ENCODE measurements around the gene FAM149A. TPM values are rescaled to one million over a fixed set of nuclear protein-coding genes. Genes with fewer than 3 reads are reported as not detected.

FAM149A gene
- total RNA-seq, 1 experiment from 2014 or later: 47.7 TPM

GRCh38 chr4:186191200-186192065 is 86.9 kb downstream of the FAM149A start, which contains the start of gene CYP4V2:
Gene CYP4V2 (plus strand): TSS chr4:186191567. CDS start chr4:186191824, 257 bp downstream.
- in situ Hi-C loops (cut with HindIII; ENCODE audit: low pct_unique_long_range_greater_than_20kb, low sequenced_read_pairs): no loop called here
- peak; percentile 89 for DNase-seq (ENCODE audit: low read depth)

DNA sequence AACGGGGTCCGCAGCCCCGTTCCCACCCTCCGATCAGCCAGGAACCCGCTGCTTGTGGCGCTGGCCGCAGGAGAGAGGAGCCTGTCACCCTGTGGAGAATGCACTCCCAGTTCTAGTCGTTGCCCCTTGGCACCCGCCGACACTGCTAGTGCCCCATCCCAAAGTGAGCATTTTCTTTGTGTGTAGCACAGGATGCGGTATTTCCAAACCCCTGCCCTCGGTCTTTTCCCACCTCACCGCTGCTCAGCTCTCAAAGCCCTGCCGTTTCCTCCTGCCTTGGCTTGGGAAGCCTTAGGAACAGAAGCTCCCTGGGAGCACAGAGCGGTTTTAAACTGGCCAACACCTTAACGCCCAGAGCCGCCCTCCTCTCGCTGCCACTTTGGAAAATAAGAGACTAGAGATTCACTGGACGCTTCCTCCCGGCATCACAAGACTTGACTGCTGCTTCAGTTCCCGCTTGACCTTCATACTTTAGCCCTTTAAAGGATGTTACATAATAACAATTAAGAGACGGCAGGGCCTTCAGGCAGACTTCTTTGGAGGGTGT is 87.6 kb downstream of the FAM149A start:
- peak; percentile 52 for DNase-seq (ENCODE audit: low read depth)
- in situ Hi-C loops (cut with HindIII; ENCODE audit: low pct_unique_long_range_greater_than_20kb, low sequenced_read_pairs): no loop called here

DNA sequence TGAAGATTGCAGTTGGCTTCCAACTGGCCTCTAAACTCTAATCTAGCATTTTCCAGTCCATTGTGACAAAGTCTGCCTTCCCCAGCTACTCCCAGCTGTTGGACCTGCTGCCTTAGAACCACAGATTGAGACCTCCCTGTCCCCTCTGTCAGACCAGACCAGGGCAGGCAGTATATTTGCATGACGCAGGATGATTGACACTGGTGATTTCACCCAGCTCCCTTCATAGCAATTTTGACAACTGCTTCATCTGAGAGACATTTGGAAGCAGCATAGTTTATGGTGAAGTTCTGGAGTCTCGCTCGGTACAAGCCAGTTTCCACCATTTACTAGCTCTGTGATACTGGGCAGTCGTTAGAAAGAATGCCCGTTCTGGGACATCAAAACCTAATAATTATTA is 89.3 kb downstream of the FAM149A start:
- in situ Hi-C loops (cut with HindIII; ENCODE audit: low pct_unique_long_range_greater_than_20kb, low sequenced_read_pairs): no loop called here
- no peak for DNase-seq (ENCODE audit: low read depth)

DNA sequence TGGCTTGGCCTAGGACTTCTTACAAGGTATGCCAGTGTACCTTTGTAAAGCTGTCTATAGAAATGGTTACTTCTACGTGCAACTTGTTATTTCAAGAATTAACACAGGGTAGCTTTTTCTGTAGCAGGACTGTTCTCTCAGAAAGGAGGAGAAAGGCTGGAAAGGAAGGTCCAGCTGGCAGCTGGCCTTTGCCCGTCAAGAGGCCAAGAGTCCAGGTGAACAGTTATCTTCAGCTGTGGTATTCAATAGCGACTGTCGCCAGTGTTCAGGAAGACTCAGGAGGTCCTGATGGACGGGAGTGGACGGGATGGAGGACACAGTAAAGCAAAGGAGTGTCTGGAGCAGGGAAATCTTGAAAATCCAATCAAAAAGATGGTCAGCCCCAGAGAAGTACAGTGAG is 91.6 kb downstream of the FAM149A start:
- in situ Hi-C loops (cut with HindIII; ENCODE audit: low pct_unique_long_range_greater_than_20kb, low sequenced_read_pairs): no loop called here
- no peak for DNase-seq (ENCODE audit: low read depth)

DNA sequence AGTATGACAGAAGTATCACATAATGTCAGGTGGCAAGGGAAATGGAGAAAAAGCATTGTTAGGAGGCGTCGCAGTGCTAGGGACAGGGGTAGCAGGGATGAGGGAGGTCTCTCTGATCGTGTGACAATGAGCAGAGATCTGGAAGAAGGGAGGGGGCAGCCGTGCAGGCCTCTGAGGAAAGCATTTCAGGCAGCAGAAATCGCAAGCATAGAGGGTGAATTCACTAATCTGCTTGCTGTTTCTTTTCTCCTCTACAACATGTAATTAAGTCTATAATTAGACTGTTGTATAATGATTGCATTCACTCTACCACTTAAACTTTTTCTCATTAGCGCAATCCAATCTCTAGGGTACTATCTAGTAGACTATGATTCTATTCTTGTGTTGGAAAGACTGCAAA is 96.0 kb downstream of the FAM149A start:
- in situ Hi-C loops (cut with HindIII; ENCODE audit: low pct_unique_long_range_greater_than_20kb, low sequenced_read_pairs): no loop called here

DNA sequence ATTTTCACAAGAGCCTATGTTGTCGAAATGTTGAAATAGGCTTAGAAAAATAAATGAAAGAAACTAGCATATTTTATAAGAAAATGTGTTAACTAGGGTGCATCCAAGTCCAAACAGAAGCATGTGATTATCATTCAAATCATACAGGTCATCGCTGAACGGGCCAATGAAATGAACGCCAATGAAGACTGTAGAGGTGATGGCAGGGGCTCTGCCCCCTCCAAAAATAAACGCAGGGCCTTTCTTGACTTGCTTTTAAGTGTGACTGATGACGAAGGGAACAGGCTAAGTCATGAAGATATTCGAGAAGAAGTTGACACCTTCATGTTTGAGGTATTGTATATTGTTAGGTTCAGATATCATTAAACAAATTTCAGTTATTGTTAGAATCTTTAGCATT is 96.5 kb downstream of the FAM149A start:
- DNase-seq (ENCODE audit: low read depth): no peak
- in situ Hi-C loops (cut with HindIII; ENCODE audit: low pct_unique_long_range_greater_than_20kb, low sequenced_read_pairs): no loop called here

More for the DNA sequence above, 96.0 kb downstream of the FAM149A start:
- DNase-seq (ENCODE audit: low read depth): no peak

DNA sequence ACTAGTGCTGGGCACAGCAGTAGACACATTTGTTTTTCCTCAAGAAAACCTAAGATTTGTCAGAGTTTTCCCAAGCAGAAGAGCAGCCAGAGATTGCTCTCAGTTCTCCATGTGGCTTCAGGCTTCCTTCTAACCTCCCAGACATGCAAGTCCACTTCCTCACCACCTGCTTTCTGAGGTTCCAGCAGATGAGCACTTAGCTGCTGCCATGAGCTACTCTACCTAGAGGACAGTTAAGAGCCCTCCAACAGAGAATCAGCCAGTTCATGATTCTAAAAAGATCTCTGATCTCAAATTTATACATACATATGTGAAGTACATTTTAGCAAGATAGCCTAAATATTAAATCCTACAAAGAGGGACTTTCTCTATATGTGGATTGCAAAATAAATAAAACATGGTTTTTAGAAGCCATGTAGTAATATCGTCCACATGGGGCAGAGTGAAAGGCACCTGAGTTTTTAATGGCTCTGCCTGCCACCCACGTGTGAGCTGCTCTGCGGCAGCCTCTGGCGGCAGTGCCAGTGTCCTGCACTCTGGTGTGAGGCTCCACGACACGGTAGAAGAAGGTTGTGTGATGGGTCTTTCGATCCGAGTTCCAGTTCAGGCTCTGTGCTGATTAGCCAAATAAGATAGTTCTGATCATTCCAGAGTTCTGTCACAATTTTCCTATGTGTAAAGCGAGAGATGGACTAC is 97.2 kb downstream of the FAM149A start:
- in situ Hi-C loops (cut with HindIII; ENCODE audit: low pct_unique_long_range_greater_than_20kb, low sequenced_read_pairs): no loop called here
- DNase-seq (ENCODE audit: low read depth): peak; percentile 25

GRCh38 chr4:186202490-186203140 is 98.1 kb downstream of the FAM149A start:
- DNase-seq (ENCODE audit: low read depth): no peak
- in situ Hi-C loops (cut with HindIII; ENCODE audit: low pct_unique_long_range_greater_than_20kb, low sequenced_read_pairs): no loop called here

- in situ Hi-C loops (cut with HindIII; ENCODE audit: low pct_unique_long_range_greater_than_20kb, low sequenced_read_pairs): no loop called here
- DNase-seq (ENCODE audit: low read depth): no peak
These were observed 98.9 kb downstream of the FAM149A start for GRCh38 chr4:186203406-186203805.

DNA sequence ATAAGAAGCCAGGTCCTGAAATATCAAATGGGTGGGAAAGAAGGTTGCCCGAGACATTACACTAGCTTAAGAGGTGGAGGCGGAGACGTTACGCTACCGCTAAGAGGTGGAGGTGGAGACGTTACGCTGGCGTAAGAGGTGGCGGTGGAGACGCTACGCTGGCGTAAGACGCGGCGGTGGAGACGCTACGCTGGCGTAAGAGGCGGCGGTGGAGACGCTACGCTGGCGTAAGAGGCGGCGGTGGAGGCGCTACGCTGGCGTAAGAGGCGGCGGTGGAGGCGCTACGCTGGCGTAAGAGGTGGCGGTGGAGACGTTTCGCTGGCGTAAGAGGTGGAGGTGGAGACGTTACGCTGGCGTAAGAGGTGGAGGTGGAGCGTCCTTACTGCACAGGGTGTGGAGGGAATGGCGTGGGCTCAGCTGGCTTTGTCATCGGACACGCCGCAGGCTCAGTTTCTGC is 99.6 kb downstream of the FAM149A start:
- DNase-seq (ENCODE audit: low read depth): no peak

DNA sequence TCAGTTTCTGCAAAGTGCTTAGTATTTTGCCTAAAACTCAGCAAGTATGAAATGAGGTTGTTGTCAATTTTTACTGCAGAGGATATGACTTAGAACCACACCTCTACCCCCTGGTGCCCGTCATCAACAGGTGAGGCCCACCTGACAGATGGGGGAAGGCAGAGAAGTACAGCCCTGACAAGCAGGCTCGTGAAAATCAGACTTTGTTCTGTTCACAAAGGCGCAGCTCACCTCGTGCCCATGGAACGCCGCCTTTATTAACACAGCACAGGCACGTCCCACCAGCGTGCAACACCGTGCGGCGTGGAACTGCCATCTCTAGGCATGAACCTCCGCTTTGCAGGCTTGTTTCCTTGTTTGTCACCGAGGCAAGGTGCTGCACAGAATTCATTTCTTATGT is 100.2 kb downstream of the FAM149A start:
- in situ Hi-C loops (cut with HindIII; ENCODE audit: low pct_unique_long_range_greater_than_20kb, low sequenced_read_pairs): no loop called here
- DNase-seq (ENCODE audit: low read depth): no peak

More for the DNA sequence above, 99.6 kb downstream of the FAM149A start:
- in situ Hi-C loops (cut with HindIII; ENCODE audit: low pct_unique_long_range_greater_than_20kb, low sequenced_read_pairs): no loop called here

DNA sequence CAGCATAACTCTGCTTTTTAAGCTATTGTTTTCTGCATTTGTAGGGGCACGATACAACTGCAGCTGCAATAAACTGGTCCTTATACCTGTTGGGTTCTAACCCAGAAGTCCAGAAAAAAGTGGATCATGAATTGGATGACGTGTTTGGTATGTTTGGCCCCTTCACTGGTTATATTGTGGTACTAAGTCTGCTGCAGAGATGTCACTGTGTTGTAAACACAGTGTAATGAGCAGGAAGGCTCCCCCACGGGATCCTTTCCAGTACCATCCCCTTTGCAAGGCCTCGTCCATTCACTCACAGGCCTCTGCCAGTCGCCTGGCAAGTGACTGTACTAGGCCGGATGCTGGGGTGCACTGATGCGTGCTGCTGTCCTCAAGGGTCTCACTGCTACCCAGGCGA is 100.7 kb downstream of the FAM149A start:
- no peak for DNase-seq (ENCODE audit: low read depth)

GRCh38 chr4:186216465-186217024 is 112.0 kb downstream of the FAM149A start:
- in situ Hi-C loops (cut with HindIII; ENCODE audit: low pct_unique_long_range_greater_than_20kb, low sequenced_read_pairs): no loop called here
- no peak for DNase-seq (ENCODE audit: low read depth)

More for the DNA sequence above, 100.7 kb downstream of the FAM149A start:
- in situ Hi-C loops (cut with HindIII; ENCODE audit: low pct_unique_long_range_greater_than_20kb, low sequenced_read_pairs): no loop called here

DNA sequence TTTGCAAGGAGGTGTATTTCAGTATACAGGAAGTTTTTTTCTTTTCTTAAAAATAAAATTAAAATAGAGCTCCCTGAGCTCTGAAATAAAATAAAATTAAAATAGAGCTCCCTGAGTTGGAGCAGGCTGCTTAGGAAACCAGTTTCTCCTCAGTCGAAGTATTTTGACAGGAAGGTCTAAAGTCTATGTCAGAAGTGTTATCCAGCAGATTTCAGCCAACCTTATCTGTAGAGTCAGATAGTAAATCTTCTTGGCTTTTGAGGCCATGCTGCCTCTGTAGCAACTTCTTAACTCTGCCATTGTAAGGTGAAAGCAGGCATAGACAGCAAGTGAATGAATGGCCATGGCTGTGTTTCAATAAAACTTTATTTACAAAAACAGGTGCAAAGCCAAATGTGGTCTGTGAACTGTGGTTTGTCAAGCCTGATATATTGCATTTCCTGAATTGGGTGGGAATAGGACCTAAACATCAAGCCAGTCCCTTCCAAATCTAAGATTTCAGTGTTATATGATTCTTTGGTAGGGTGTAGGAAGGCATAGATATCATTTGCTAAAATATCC is 113.3 kb downstream of the FAM149A start:
- in situ Hi-C loops (cut with HindIII; ENCODE audit: low pct_unique_long_range_greater_than_20kb, low sequenced_read_pairs): no loop called here
- DNase-seq (ENCODE audit: low read depth): no peak

- in situ Hi-C loops (cut with HindIII; ENCODE audit: low pct_unique_long_range_greater_than_20kb, low sequenced_read_pairs): no loop called here
- no peak for DNase-seq (ENCODE audit: low read depth)
These were observed 117.1 kb downstream of the FAM149A start for GRCh38 chr4:186221624-186222023.

Data from Caki2 (cell line).